B cell (primary cell): ENCODE results near the gene MKS1. TPM values are rescaled to one million over a fixed set of nuclear protein-coding genes. Genes with fewer than 3 reads are reported as not detected.

Experiments
- ATAC-seq: fragments of 200-7000 bp; cut with Tn5 transposase; one replicate; pipeline ENCODE4 v1.10.0; 2021; ENCODE audit warnings: low read depth, mild to moderate bottlenecking, moderate number of reproducible peaks, moderate library complexity
- CTCF ChIA-PET: fragments of 350-600 bp; sonication (Branson Sonifier 250); formaldehyde crosslinking; loops from one replicate; lab custom pipeline; 2021; ENCODE audit warnings: antibody characterized with exemption, inconsistent platforms; lab: Charles Lee
- POLR2A ChIA-PET: fragments of 350-600 bp; sonication (Branson Sonifier 250); formaldehyde crosslinking; loops from one replicate; lab custom pipeline; 2021; ENCODE audit warnings: antibody characterized with exemption; lab: Charles Lee
- DNase-seq: peaks from one replicate; pipeline ENCODE4 v3.0.0; 2013
- H2AFZ ChIP-seq: 2 replicates; pipeline ENCODE4 v1.6.1; 2012; ENCODE audit warnings: mild to moderate bottlenecking, low read depth, low read length; ENCODE audit not compliant: insufficient read depth, poor library complexity, severe bottlenecking
- H3K27ac ChIP-seq, 2 donors: 1 replicate in 1 of 2; 2 replicates in 1 of 2; pipeline ENCODE4 v1.5.1; 2012 to 2013; ENCODE audit warnings: low read length in 2 of 2, mild to moderate bottlenecking in 2 of 2, moderate library complexity in 1 of 2
- H3K27me3 ChIP-seq, 4 experiments: fragments of 200-600 bp in 1 of 4; sonication (generic) in 1 of 4; replicated peaks in 1 of 4; 1 replicate in 2 of 4; 2 replicates in 2 of 4; pipeline versions ENCODE4 v1.6.1 to v1.7.0; 2013 to 2016; ENCODE audit warnings: low read length in 3 of 4, mild to moderate bottlenecking in 2 of 4, mixed read lengths in 1 of 4, moderate library complexity in 1 of 4; ENCODE audit not compliant: insufficient read depth in 4 of 4, control insufficient read depth in 3 of 4; ENCODE audit errors: control extremely low read depth in 1 of 4
- H3K36me3 ChIP-seq, 2 experiments: replicated peaks in 1 of 2; 1 replicate in 1 of 2; 2 replicates in 1 of 2; pipeline versions ENCODE4 v1.6.1 to v1.7.1; 2013; ENCODE audit warnings: low read length in 1 of 2; ENCODE audit not compliant: insufficient read depth in 2 of 2, control insufficient read depth in 1 of 2; ENCODE audit errors: control extremely low read depth in 1 of 2, extremely low read depth in 1 of 2
- H3K4me1 ChIP-seq, 2 donors: fragments of 200-600 bp in 1 of 2; sonication (generic) in 1 of 2; 1 replicate in 1 of 2; 2 replicates in 1 of 2; pipeline versions ENCODE4 v1.5.1 to v1.6.1; 2013 to 2017; ENCODE audit warnings: low read length in 2 of 2; ENCODE audit not compliant: control insufficient read depth in 2 of 2, insufficient read depth in 2 of 2
- H3K4me2 ChIP-seq: replicated peaks from 2 replicates; pipeline ENCODE3; 2012; ENCODE audit warnings: mild to moderate bottlenecking, low read depth, low read length; ENCODE audit not compliant: poor library complexity, severe bottlenecking
- H3K4me3 ChIP-seq, 5 experiments: fragments of 200-600 bp in 1 of 5; sonication (generic) in 1 of 5; 1 replicate in 3 of 5; 2 replicates in 2 of 5; pipeline versions ENCODE4 v1.5.1 to v1.7.0; 2011 to 2016; ENCODE audit warnings: low read length in 4 of 5, mild to moderate bottlenecking in 4 of 5, low read depth in 2 of 5, control low read depth in 1 of 5, moderate library complexity in 1 of 5; ENCODE audit not compliant: insufficient read depth in 1 of 5; ENCODE audit errors: control extremely low read depth in 1 of 5, extremely low read depth in 1 of 5
- H3K79me2 ChIP-seq: fragments of 200-600 bp; sonication (generic); one replicate; pipeline ENCODE4 v1.6.0; 2016; ENCODE audit warnings: low read length; ENCODE audit not compliant: control insufficient read depth, insufficient read depth
- H3K9ac ChIP-seq: fragments of 200-600 bp; sonication (generic); 2 replicates; pipeline ENCODE4 v1.6.1; 2017; ENCODE audit warnings: mild to moderate bottlenecking, low read length, moderate library complexity
- H3K9me3 ChIP-seq, 3 donors: one replicate each; pipeline versions ENCODE4 v1.6.1 to v1.7.1; 2013; ENCODE audit warnings: low read length in 2 of 3; ENCODE audit not compliant: control insufficient read depth in 2 of 3, insufficient read depth in 1 of 3; ENCODE audit errors: control extremely low read depth in 1 of 3
- H4K20me1 ChIP-seq: 2 replicates; pipeline ENCODE4 v1.6.0; 2012; ENCODE audit warnings: mild to moderate bottlenecking, low read length; ENCODE audit not compliant: insufficient read depth, control insufficient read depth, poor library complexity, severe bottlenecking
- H3K27ac Mint-ChIP-seq: one replicate; pipeline ENCODE4 v1.8.0; 2021; ENCODE audit warnings: mixed read lengths
- H3K27me3 Mint-ChIP-seq: one replicate; pipeline ENCODE4 v1.8.0; 2021; ENCODE audit warnings: mixed read lengths
- H3K4me1 Mint-ChIP-seq: one replicate; pipeline ENCODE4 v1.8.0; 2021; ENCODE audit warnings: mixed read lengths
- H3K4me3 Mint-ChIP-seq: one replicate; pipeline ENCODE4 v1.8.0; 2021; ENCODE audit warnings: mixed read lengths
- H3K9me3 Mint-ChIP-seq: one replicate; pipeline ENCODE4 v1.8.0; 2022; ENCODE audit warnings: mixed read lengths; ENCODE audit not compliant: insufficient read depth
- EZH2 ChIP-seq: IDR thresholded peaks from 2 replicates; pipeline ENCODE4 v1.6.1; 2012; ENCODE audit warnings: borderline replicate concordance, low read depth, mild to moderate bottlenecking, moderate library complexity, low read length; ENCODE audit not compliant: insufficient read depth, poor library complexity, severe bottlenecking
- WGBS: methylation state at CpG from one replicate; pipeline ENCODE4 v1.1.5; 2013; ENCODE audit warnings: missing lambda C conversion rate; ENCODE audit not compliant: insufficient coverage; 5-methylcytosine and 5-hydroxymethylcytosine counted together
- intact Hi-C: fragments of 100-400 bp; cut with micrococcal nuclease; formaldehyde crosslinking; loops from one replicate; pipeline ENCODE4 v1.10.0; 2022
- polyA plus RNA-seq: library from polyadenylated mRNA; depleted of rRNA; stranded (reverse); fragments of >200 nt; gene quantifications from 2 replicates; pipeline ENCODE4 v1.2.3, GENCODE V29; 2012
- total RNA-seq, 2 donors: library from RNA; stranded (reverse); fragments of 120-200 nt in 1 of 2; gene quantifications; 1 replicate in 1 of 2; 2 replicates in 1 of 2; pipeline versions ENCODE4 v1.2.3 to v1.2.4, GENCODE V29; 2013 to 2022
- TF ChIP-seq, protein P1 (sequence below): fragments of 200-600 bp; IDR thresholded peaks from one replicate; pipeline ENCODE4 v1.8.0; 2022; ENCODE audit warnings: antibody characterized with exemption, mild to moderate bottlenecking

The MKS1 gene
- total and polyA plus RNA-seq, 2 donors (not counting 1 experiment from before 2014, with no cell fraction given) = 8.3 to 19.6 TPM

DNA sequence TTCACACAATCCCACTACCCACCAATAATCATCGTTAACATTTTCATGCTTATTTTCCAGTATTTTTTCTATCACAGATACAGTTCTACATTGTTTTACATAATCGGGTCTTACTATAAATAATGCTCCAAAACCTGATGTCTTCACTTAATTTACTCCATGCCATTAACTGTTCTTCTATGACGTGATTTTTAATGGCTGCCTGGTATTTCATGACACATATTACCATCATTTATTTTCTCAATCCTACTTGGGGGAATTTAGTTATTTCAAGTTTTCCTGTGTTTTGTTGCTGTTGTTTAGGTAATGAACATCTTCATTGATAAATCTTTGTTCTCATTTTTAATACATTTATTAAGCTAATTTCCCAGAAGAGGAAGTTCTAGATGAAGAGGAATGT is 34.0 kb upstream of the MKS1 start:
- Mint-ChIP-seq H3K9me3 (no peaks in the 10 kb centered on the region), H3K4me3 (no peak overlapping the region), H3K4me1 (peaks cover 13% of the 10 kb centered on the region), H3K27ac (no peak overlapping the region), H3K27me3 (peaks cover 14% of the 10 kb centered on the region)
- Histone ChIP-seq H3K4me1 (peaks cover 14% of the 10 kb centered on the region in 2 donors), H2AFZ (no peak overlapping the region), H3K9ac (no peak overlapping the region), H4K20me1 (no peaks in the 10 kb centered on the region), H3K27me3 (peaks cover 0 to 26% (median 10%) of the 10 kb centered on the region in 4 experiments), H3K4me3 (no peak overlapping the region), H3K79me2 (no peaks in the 10 kb centered on the region), H3K36me3 (no peaks in the 10 kb centered on the region), H3K27ac (no peak overlapping the region), H3K9me3 (no peaks in the 10 kb centered on the region), H3K4me2 (no peak overlapping the region)
- DNase-seq (no peak), ATAC-seq (no peak)
- ChIA-PET CTCF (interaction anchor here (1.4 to 8.4 kb wide), 2 partner anchors 36 to 53 kb away, joined by 4 to 58 read pairs; partner anchors contain the start of gene MKS1), POLR2A (no interaction called here)
- TF ChIP-seq, protein P1, sequence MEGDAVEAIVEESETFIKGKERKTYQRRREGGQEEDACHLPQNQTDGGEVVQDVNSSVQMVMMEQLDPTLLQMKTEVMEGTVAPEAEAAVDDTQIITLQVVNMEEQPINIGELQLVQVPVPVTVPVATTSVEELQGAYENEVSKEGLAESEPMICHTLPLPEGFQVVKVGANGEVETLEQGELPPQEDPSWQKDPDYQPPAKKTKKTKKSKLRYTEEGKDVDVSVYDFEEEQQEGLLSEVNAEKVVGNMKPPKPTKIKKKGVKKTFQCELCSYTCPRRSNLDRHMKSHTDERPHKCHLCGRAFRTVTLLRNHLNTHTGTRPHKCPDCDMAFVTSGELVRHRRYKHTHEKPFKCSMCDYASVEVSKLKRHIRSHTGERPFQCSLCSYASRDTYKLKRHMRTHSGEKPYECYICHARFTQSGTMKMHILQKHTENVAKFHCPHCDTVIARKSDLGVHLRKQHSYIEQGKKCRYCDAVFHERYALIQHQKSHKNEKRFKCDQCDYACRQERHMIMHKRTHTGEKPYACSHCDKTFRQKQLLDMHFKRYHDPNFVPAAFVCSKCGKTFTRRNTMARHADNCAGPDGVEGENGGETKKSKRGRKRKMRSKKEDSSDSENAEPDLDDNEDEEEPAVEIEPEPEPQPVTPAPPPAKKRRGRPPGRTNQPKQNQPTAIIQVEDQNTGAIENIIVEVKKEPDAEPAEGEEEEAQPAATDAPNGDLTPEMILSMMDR = no peak
- TF ChIP-seq EZH2 = no peak
- intact Hi-C loops = no loop called here
- 100% methylated on average over 1 of the region's 3 CpGs for WGBS

DNA sequence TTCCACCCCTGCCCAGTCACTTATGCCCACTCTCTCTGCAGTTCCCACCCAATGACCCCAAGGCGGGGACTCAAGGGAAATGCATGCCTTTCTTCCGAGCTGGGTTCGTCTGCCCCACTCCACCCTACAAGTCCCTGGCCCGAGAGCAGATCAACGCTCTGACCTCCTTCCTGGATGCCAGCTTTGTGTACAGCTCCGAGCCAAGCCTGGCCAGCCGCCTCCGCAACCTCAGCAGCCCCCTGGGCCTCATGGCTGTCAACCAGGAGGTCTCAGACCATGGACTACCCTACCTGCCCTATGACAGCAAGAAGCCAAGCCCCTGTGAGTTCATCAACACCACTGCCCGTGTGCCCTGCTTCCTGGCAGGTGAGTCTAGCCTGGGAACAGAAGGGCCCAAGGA is 33.1 kb upstream of the MKS1 start:
- 89% methylated on average over 9 of the region's 9 CpGs for WGBS
- no peaks in the 10 kb centered on the region for H3K9me3 Mint-ChIP-seq
- H3K9ac ChIP-seq = no peak overlapping the region
- intact Hi-C loops = no loop called here
- no peaks in the 10 kb centered on the region for H3K79me2 ChIP-seq
- H3K9me3 ChIP-seq = no peaks in the 10 kb centered on the region
- no peaks in the 10 kb centered on the region for H4K20me1 ChIP-seq
- H3K4me1 Mint-ChIP-seq = peaks cover 19% of the 10 kb centered on the region
- no peak overlapping the region for H3K4me2 ChIP-seq
- ATAC-seq (no peak), DNase-seq (no peak)
- peaks cover 11% of the 10 kb centered on the region for H3K27me3 Mint-ChIP-seq
- peaks cover 14 to 18% of the 10 kb centered on the region in 2 donors for H3K4me1 ChIP-seq
- no peak overlapping the region for H3K27ac ChIP-seq
- H3K4me3 Mint-ChIP-seq = no peak overlapping the region
- H2AFZ ChIP-seq = no peak overlapping the region
- POLR2A ChIA-PET = no interaction called here
- no peak overlapping the region for H3K4me3 ChIP-seq
- H3K36me3 ChIP-seq = no peaks in the 10 kb centered on the region
- CTCF ChIA-PET = interaction anchor here (8.4 kb wide), 1 partner anchor 35 kb away, joined by 58 read pairs; the partner anchor contains the start of gene MKS1
- TF ChIP-seq, protein P1 = no peak
- H3K27ac Mint-ChIP-seq = no peak overlapping the region
- H3K27me3 ChIP-seq = peaks cover 0 to 26% (median 10%) of the 10 kb centered on the region in 4 experiments
